Karpas-422 (cell line): ENCODE data around the gene SEMG2. TPM values are rescaled to one million over a fixed set of nuclear protein-coding genes. Genes with fewer than 3 reads are reported as not detected.

Experiments
- DNase-seq: peaks from one replicate; pipeline ENCODE4 v3.0.0-alpha.2; 2015
- H2AFZ ChIP-seq: fragments of 200-600 bp; sonication (generic); 2 replicates; pipeline ENCODE4 v1.6.1; 2014; ENCODE audit warnings: antibody characterized with exemption, low read length, mixed read lengths
- H3K27ac ChIP-seq: fragments of 200-600 bp; sonication (generic); 2 replicates; pipeline ENCODE4 v1.5.1; 2014; ENCODE audit warnings: mild to moderate bottlenecking, low read length, moderate library complexity
- H3K27me3 ChIP-seq: fragments of 200-600 bp; sonication (generic); 2 replicates; pipeline ENCODE4 v1.6.1; 2014; ENCODE audit warnings: low read length, mixed read lengths
- H3K36me3 ChIP-seq: fragments of 200-600 bp; sonication (generic); 2 replicates; pipeline ENCODE4 v1.6.1; 2014; ENCODE audit warnings: low read length, mixed read lengths; ENCODE audit not compliant: insufficient read depth
- H3K4me1 ChIP-seq: fragments of 200-600 bp; sonication (generic); 2 replicates; pipeline ENCODE4 v1.6.1; 2014; ENCODE audit warnings: mild to moderate bottlenecking, low read length, mixed read lengths
- H3K4me2 ChIP-seq: fragments of 200-600 bp; sonication (generic); 2 replicates; pipeline ENCODE4 v1.6.1; 2014; ENCODE audit warnings: low read length, low read depth, mild to moderate bottlenecking; ENCODE audit not compliant: poor library complexity, severe bottlenecking
- H3K4me3 ChIP-seq: fragments of 200-600 bp; sonication (generic); 2 replicates; pipeline ENCODE4 v1.5.1; 2014; ENCODE audit warnings: mild to moderate bottlenecking, antibody characterized with exemption, low read length, mixed read lengths
- H3K79me2 ChIP-seq: fragments of 200-600 bp; sonication (generic); 2 replicates; pipeline ENCODE4 v1.6.1; 2014; ENCODE audit warnings: mild to moderate bottlenecking, low read length, mixed read lengths
- H3K9ac ChIP-seq: fragments of 200-600 bp; sonication (generic); 2 replicates; pipeline ENCODE4 v1.6.0; 2014; ENCODE audit warnings: low read length
- H3K9me2 ChIP-seq: fragments of 200-600 bp; sonication (generic), shearing (Covaris generic); replicated peaks from 2 replicates; pipeline ENCODE4 v1.6.0; 2014; ENCODE audit warnings: mild to moderate bottlenecking, low read length, moderate library complexity; ENCODE audit not compliant: insufficient read depth
- H3K9me3 ChIP-seq: fragments of 300-700, 200-600 bp; sonication (generic); 2 replicates; pipeline ENCODE4 v1.6.1; 2014; ENCODE audit warnings: low read length, mixed read lengths
- H4K20me1 ChIP-seq: fragments of 200-600 bp; sonication (generic); 2 replicates; pipeline ENCODE4 v1.6.1; 2014; ENCODE audit warnings: mild to moderate bottlenecking, antibody characterized with exemption, low read length, low read depth; ENCODE audit not compliant: insufficient read depth
- total RNA-seq: library from RNA; depleted of rRNA; stranded (reverse); fragments of >200 nt; shearing (Covaris generic); gene quantifications from 2 replicates; pipeline ENCODE4 v1.2.3, GENCODE V29; 2014; ENCODE audit warnings: low replicate concordance

The SEMG2 gene
- total RNA-seq, 1 experiment from 2014 or later, result not detected

DNA sequence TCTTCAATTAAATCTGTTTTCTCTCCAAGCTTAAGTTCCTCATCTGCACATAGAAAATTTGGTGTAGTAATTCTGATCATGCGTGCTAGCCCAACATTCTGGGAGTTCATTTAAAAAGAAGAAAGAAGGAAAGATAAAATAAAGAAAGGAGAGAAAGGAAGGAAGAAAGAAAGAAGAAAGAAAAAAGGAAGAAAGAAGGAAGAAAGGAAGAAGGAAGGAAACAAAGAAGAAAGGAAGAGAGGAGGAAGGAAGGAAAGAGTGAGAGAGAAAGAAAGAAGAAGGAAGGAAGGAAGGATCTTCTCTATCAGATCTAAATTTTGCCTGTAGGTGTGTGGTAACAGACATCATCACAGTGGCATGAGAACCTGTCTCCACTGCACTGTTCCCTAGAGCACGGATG is 17.0 kb downstream of the SEMG2 start:
- Histone ChIP-seq H3K4me3 (no peak overlapping the region), H3K9me2 (no peaks in the 10 kb centered on the region), H3K4me2 (no peak overlapping the region), H3K36me3 (no peaks in the 10 kb centered on the region), H3K4me1 (no peaks in the 10 kb centered on the region), H2AFZ (no peak overlapping the region), H3K27me3 (no peaks in the 10 kb centered on the region), H3K9me3 (no peaks in the 10 kb centered on the region), H3K79me2 (no peaks in the 10 kb centered on the region), H3K9ac (no peak overlapping the region), H3K27ac (no peak overlapping the region), H4K20me1 (no peaks in the 10 kb centered on the region)
- no peak for DNase-seq

DNA sequence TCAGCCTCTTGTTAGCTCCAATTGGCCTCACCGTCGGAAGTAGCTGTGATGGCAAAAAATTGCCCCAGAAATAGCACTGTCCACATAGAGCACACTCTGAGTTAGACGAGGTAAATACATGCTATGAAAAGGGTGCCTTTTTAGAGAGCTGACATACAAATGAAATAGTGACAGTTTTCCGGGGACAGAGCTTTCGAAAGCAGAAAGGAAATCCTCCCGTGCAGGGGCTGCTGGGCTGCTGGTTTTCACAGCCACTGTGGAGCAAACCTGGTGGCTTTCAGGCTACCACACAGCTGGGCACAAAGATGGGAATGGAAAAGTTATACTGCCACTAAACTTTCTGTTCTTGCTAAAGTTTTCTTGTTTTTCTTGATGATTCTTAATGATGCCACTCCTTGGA is 24.9 kb downstream of the SEMG2 start:
- Histone ChIP-seq H3K4me1 (no peaks in the 10 kb centered on the region), H3K79me2 (no peaks in the 10 kb centered on the region), H3K27ac (no peak overlapping the region), H3K36me3 (no peaks in the 10 kb centered on the region), H3K9me3 (no peaks in the 10 kb centered on the region), H3K27me3 (no peaks in the 10 kb centered on the region), H3K9ac (no peak overlapping the region), H2AFZ (no peak overlapping the region), H3K4me3 (no peak overlapping the region), H4K20me1 (no peaks in the 10 kb centered on the region), H3K9me2 (no peaks in the 10 kb centered on the region), H3K4me2 (no peak overlapping the region)
- DNase-seq, result no peak

DNA sequence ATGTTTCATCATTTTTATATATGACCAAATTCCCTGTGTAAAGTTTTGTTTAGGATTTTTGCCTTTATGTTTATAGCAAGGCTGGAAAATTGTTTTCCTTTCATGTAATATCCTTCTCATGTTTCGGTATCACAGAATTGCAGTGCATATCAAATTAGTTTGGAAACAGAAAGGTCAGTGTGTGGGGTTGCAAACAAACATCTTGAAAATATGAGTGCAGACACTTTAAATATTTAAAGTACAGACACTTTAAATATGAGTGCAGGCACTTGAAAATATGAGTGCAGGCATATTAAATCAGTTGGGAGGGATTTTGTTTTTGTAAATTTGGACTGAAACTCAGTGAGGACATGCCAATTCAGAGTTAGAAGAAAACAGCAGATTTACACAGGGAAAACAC is 26.7 kb downstream of the SEMG2 start:
- no peaks in the 10 kb centered on the region for H3K4me1 ChIP-seq
- H3K36me3 ChIP-seq, result no peaks in the 10 kb centered on the region
- H3K9ac ChIP-seq, result no peak overlapping the region
- H3K79me2 ChIP-seq, result no peaks in the 10 kb centered on the region
- no peak overlapping the region for H3K27ac ChIP-seq
- H3K9me2 ChIP-seq, result no peaks in the 10 kb centered on the region
- H2AFZ ChIP-seq, result no peak overlapping the region
- DNase-seq, result no peak
- H3K27me3 ChIP-seq, result no peaks in the 10 kb centered on the region
- no peaks in the 10 kb centered on the region for H3K9me3 ChIP-seq
- no peaks in the 10 kb centered on the region for H4K20me1 ChIP-seq
- H3K4me3 ChIP-seq, result no peak overlapping the region
- no peak overlapping the region for H3K4me2 ChIP-seq

DNA sequence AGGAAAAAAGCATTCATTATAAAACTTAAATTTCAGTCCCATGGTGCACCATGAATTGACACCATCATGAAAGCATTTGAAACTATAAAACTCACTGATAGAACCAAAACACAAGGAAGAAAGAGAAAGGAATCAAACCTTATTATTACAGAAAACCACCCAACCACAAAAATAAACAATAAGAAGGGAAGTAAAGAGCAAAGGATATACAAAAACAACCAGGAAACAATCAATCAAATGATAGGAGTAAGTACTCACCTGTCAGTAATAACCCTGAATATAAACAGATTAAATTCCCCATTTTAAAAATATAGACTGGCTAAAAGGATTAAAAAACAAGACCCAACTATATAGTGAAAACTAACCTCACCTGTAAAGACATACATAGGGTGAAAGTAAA is 27.4 kb downstream of the SEMG2 start:
- DNase-seq, result no peak
- Histone ChIP-seq H3K4me2 (no peak overlapping the region), H3K27me3 (no peaks in the 10 kb centered on the region), H3K4me3 (no peak overlapping the region), H3K27ac (no peak overlapping the region), H3K9me2 (no peaks in the 10 kb centered on the region), H3K36me3 (no peaks in the 10 kb centered on the region), H3K4me1 (no peaks in the 10 kb centered on the region), H3K79me2 (no peaks in the 10 kb centered on the region), H4K20me1 (no peaks in the 10 kb centered on the region), H2AFZ (no peak overlapping the region), H3K9ac (no peak overlapping the region), H3K9me3 (no peaks in the 10 kb centered on the region)

DNA sequence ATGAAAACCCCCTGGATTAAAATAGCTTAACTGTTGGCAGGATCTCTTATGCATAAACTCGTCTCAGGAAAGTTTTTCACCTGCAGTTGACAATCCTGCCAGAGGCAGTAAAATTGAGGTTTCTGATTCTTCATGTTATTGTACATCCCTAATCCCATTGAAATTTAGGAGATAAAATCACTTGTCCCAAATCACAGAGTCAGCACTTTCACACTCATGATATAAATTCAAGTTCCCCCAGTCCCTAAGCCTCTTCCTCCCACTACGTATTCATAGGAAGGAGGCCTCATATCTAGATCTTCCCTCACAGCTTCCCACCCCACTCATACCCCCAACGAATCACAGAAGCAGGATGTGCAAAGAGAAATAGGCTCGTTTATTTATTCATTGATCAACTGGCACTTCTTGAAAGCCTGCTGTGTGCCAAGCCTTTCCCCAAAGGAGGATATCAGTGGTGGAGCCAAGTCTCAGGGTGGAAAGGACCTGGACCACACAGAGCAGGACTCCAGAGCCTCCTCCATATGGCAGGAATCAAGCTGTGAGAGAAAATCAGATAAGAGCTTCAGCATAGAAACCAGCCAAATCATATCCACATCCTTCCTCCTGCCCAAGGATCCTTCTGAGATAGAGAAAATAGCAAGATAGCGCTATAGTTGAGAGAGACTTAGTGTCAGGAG is 30.8 kb downstream of the SEMG2 start:
- DNase-seq, result no peak
- H3K4me1 ChIP-seq, result no peaks in the 10 kb centered on the region
- H3K4me2 ChIP-seq, result no peak overlapping the region
- no peaks in the 10 kb centered on the region for H4K20me1 ChIP-seq
- no peaks in the 10 kb centered on the region for H3K9me3 ChIP-seq
- H3K9me2 ChIP-seq, result no peaks in the 10 kb centered on the region
- H3K36me3 ChIP-seq, result no peaks in the 10 kb centered on the region
- no peak overlapping the region for H3K9ac ChIP-seq
- H3K79me2 ChIP-seq, result no peaks in the 10 kb centered on the region
- H3K4me3 ChIP-seq, result no peak overlapping the region
- no peak overlapping the region for H2AFZ ChIP-seq
- H3K27ac ChIP-seq, result no peak overlapping the region
- no peaks in the 10 kb centered on the region for H3K27me3 ChIP-seq

DNA sequence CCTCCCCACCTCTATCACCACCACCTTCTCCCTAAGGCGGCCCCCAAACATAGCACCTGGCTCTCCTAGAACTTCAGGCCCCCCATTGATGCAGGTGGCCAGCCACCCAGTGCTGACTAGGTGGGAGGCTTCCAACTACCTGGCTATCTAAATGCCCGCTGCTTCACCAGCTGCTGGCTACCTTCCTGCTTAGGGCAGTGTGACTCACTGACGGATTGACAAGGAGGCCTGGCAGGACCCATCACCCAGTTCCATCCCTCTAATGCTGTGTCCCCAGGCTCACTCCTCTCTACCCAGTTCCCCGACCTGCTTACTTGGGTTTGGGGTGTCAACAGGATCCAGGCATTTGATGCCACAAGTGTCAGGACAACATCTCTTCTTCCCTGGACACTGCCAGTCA is 32.1 kb downstream of the SEMG2 start:
- no peaks in the 10 kb centered on the region for H3K36me3 ChIP-seq
- no peak for DNase-seq
- H2AFZ ChIP-seq, result no peak overlapping the region
- no peak overlapping the region for H3K9ac ChIP-seq
- no peaks in the 10 kb centered on the region for H3K27me3 ChIP-seq
- no peaks in the 10 kb centered on the region for H3K9me2 ChIP-seq
- H3K4me2 ChIP-seq, result no peak overlapping the region
- H3K9me3 ChIP-seq, result no peaks in the 10 kb centered on the region
- H3K79me2 ChIP-seq, result no peaks in the 10 kb centered on the region
- H4K20me1 ChIP-seq, result no peaks in the 10 kb centered on the region
- no peak overlapping the region for H3K27ac ChIP-seq
- no peak overlapping the region for H3K4me3 ChIP-seq
- no peaks in the 10 kb centered on the region for H3K4me1 ChIP-seq

DNA sequence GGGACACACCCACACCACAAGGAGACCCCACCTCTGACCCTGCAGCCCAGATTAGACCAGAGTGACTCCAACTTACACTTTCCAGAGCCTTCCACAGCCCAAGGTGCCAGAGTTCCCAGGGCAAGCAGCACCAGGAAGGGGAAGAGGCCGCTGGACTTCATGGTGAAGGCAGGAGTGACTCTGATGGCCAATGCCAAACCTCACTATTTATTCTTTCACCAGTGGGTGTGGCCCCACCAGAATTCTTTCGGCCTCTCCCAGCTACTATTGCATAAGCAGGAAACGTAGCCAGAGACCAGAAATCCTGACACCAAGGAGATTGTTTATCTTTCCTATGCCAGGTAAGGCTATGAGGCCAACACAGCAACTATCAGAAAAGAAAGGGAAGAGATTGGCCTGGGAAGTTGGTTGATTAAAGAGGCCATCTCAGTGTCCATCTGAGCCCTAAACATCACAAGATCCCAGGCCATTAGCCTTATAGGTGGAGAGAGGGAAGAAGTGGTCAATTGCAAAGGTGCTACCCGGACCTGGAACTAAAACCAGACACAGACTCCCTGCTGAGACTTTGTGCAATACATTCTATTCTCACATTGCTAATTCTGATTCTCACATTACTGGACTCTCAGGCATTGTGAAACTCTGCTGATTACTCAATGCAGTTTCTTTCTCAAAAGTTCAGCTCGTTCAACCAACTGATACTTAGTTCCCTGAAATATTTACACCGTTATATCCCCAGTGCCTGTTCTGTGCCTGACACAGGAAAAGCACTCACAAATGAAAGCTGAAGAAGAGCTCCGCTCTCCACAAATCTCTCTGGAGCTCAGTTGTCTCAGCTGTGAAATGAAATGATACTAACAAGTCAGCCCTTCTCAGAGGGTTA is 33.5 kb downstream of the SEMG2 start, which contains the start of gene SLPI:
Gene SLPI, minus strand, starts transcription at position 182 of the 880 bp plus-strand sequence. Its CDS starts 21 bp downstream, at position 161.
- H3K4me1 ChIP-seq, result no peaks in the 10 kb centered on the region
- H3K27me3 ChIP-seq, result no peaks in the 10 kb centered on the region
- no peaks in the 10 kb centered on the region for H3K9me2 ChIP-seq
- H3K4me2 ChIP-seq, result no peak within 1 kb of the TSS
- no peak within 1 kb of the TSS for H3K9ac ChIP-seq
- H3K4me3 ChIP-seq, result no peak within 1 kb of the TSS
- no peaks in the 10 kb centered on the region for H3K36me3 ChIP-seq
- H2AFZ ChIP-seq, result no peak within 1 kb of the TSS
- DNase-seq, result no peak
- H3K9me3 ChIP-seq, result no peaks in the 10 kb centered on the region
- H3K79me2 ChIP-seq, result no peaks in the 10 kb centered on the region
- no peaks in the 10 kb centered on the region for H4K20me1 ChIP-seq
- no peak within 1 kb of the TSS for H3K27ac ChIP-seq

DNA sequence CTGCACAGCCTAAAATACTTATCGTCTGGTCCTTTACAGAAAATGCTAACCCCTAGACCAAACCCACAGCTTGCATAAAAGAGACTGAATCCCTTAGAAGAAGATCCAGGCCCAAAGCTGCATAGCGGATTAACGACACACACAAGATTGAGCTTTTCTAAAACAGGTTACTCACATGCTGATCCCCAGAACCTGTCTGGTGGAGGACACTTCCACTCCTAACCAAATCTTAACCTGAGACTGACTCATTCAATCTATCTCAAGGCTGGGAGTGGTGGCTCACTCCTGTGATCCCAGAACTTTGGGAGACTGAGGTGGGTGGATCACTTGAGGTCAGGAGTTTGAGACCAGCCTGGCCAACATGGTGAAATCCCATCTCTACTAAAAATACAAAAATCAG is 36.0 kb downstream of the SEMG2 start:
- Histone ChIP-seq H3K27me3 (no peaks in the 10 kb centered on the region), H3K4me1 (no peaks in the 10 kb centered on the region), H3K79me2 (no peaks in the 10 kb centered on the region), H3K4me2 (no peak overlapping the region), H3K27ac (no peak overlapping the region), H3K9me3 (no peaks in the 10 kb centered on the region), H3K36me3 (no peaks in the 10 kb centered on the region), H4K20me1 (no peaks in the 10 kb centered on the region), H3K4me3 (no peak overlapping the region), H3K9ac (no peak overlapping the region), H3K9me2 (no peaks in the 10 kb centered on the region), H2AFZ (no peak overlapping the region)
- no peak for DNase-seq
